ENCODE results near the gene RPL7A.
"Not testable (repeated sequence)": the region's sequence is repeated elsewhere in the genome, so short reads cannot be mapped to it uniquely, and the experiment has no call there.

The RPL7A gene

GRCh38 chr9:133347985-133348717 lies at the start of gene RPL7A, which contains the start of gene MED22:
Gene RPL7A (plus strand): TSS chr9:133348218. CDS start chr9:133348244, 26 bp downstream.
Gene MED22 (minus strand): TSS chr9:133348131. CDS start chr9:133346662, 1,469 bp downstream.
- Histone ChIP-seq H3K9me3 (no peaks in the 10 kb centered on the region), H3K27me3 (ENCODE audit: low read depth) (no peaks in the 10 kb centered on the region), H3K36me3 (replicated peaks) (peaks cover 79% of the 10 kb centered on the region), H3K4me1 (peaks cover 12% of the 10 kb centered on the region), H3K4me3 (peak within 1 kb of the TSS; percentile 98)
- DNase-seq (ENCODE audit: low spot score in 2 of 2), result peak; percentile 92 to 96
- in situ Hi-C loops (cut with MboI; ENCODE audit: low sequenced_read_pairs), result loop anchor here (10.0 kb wide), 1 partner anchor 137 kb away; no protein-coding TSS in a partner anchor

- H3K27me3 ChIP-seq (ENCODE audit: low read depth); H3K4me1 ChIP-seq; H3K36me3 ChIP-seq (replicated peaks); in situ Hi-C loops (cut with MboI; ENCODE audit: low sequenced_read_pairs); DNase-seq (ENCODE audit: low spot score in 2 of 2); H3K9me3 ChIP-seq; H3K4me3 ChIP-seq: not testable (repeated sequence)
These were observed 48.0 kb upstream of the RPL7A start for GRCh38 chr9:133299996-133300395.

GRCh38 chr9:133301253-133302230 lies 46.5 kb upstream of the RPL7A start:
- Histone ChIP-seq H3K4me1 (no peaks in the 10 kb centered on the region), H3K36me3 (replicated peaks) (no peaks in the 10 kb centered on the region), H3K9me3 (no peaks in the 10 kb centered on the region), H3K27me3 (ENCODE audit: low read depth) (peaks cover 6% of the 10 kb centered on the region; the same call in 1 of the 2 replicates), H3K4me3 (no peak overlapping the region)
- in situ Hi-C loops (cut with MboI; ENCODE audit: low sequenced_read_pairs), result no loop called here
- DNase-seq (ENCODE audit: low spot score in 2 of 2), result no peak

GRCh38 chr9:133303266-133304157 lies 44.5 kb upstream of the RPL7A start:
- Histone ChIP-seq H3K27me3 (ENCODE audit: low read depth) (peaks cover 3% of the 10 kb centered on the region; the same call in 1 of the 2 replicates), H3K36me3 (replicated peaks) (no peaks in the 10 kb centered on the region)
- in situ Hi-C loops (cut with MboI; ENCODE audit: low sequenced_read_pairs), result no loop called here

DNA sequence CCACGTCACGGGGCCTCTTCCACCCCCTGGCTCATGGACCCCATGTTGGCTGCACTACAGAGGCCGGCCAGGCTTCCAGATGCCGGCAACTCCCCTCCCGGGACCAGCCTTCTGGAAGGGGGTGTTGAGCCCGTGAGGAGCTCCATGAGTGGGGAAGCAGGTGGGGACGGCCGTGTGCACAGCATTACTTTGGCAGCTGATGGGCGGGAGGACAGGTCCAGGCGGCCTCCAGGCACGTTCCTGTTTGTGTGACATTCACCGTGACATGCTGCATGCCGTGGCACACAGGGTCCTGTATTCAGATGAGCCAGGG lies 43.9 kb upstream of the RPL7A start:
- no peak for DNase-seq (ENCODE audit: low spot score in 2 of 2)
- in situ Hi-C loops (cut with MboI; ENCODE audit: low sequenced_read_pairs), result no loop called here
- Histone ChIP-seq H3K36me3 (replicated peaks) (no peaks in the 10 kb centered on the region), H3K9me3 (no peaks in the 10 kb centered on the region), H3K4me1 (no peaks in the 10 kb centered on the region), H3K27me3 (ENCODE audit: low read depth) (peaks cover 3% of the 10 kb centered on the region; the same call in 1 of the 2 replicates), H3K4me3 (no peak overlapping the region)

More at GRCh38 chr9:133303266-133304157, 44.5 kb upstream of the RPL7A start:
- DNase-seq (ENCODE audit: low spot score in 2 of 2), result no peak
- Histone ChIP-seq H3K4me3 (no peak overlapping the region), H3K9me3 (no peaks in the 10 kb centered on the region), H3K4me1 (no peaks in the 10 kb centered on the region)

GRCh38 chr9:133304477-133305377 lies 43.3 kb upstream of the RPL7A start:
- Histone ChIP-seq H3K36me3 (replicated peaks) (no peaks in the 10 kb centered on the region), H3K4me1 (no peaks in the 10 kb centered on the region), H3K27me3 (ENCODE audit: low read depth) (peaks cover 3% of the 10 kb centered on the region; the same call in 1 of the 2 replicates), H3K9me3 (peaks cover 5% of the 10 kb centered on the region), H3K4me3 (no peak overlapping the region)
- in situ Hi-C loops (cut with MboI; ENCODE audit: low sequenced_read_pairs), result no loop called here
- no peak for DNase-seq (ENCODE audit: low spot score in 2 of 2)

- in situ Hi-C loops (cut with MboI; ENCODE audit: low sequenced_read_pairs), result no loop called here
- Histone ChIP-seq H3K9me3 (peaks cover 8% of the 10 kb centered on the region), H3K36me3 (replicated peaks) (no peaks in the 10 kb centered on the region), H3K4me3 (no peak overlapping the region), H3K27me3 (ENCODE audit: low read depth) (peaks cover 3% of the 10 kb centered on the region; the same call in 1 of the 2 replicates), H3K4me1 (no peaks in the 10 kb centered on the region)
- DNase-seq (ENCODE audit: low spot score in 2 of 2), result no peak
These were observed 42.3 kb upstream of the RPL7A start for GRCh38 chr9:133305731-133306130.

DNA sequence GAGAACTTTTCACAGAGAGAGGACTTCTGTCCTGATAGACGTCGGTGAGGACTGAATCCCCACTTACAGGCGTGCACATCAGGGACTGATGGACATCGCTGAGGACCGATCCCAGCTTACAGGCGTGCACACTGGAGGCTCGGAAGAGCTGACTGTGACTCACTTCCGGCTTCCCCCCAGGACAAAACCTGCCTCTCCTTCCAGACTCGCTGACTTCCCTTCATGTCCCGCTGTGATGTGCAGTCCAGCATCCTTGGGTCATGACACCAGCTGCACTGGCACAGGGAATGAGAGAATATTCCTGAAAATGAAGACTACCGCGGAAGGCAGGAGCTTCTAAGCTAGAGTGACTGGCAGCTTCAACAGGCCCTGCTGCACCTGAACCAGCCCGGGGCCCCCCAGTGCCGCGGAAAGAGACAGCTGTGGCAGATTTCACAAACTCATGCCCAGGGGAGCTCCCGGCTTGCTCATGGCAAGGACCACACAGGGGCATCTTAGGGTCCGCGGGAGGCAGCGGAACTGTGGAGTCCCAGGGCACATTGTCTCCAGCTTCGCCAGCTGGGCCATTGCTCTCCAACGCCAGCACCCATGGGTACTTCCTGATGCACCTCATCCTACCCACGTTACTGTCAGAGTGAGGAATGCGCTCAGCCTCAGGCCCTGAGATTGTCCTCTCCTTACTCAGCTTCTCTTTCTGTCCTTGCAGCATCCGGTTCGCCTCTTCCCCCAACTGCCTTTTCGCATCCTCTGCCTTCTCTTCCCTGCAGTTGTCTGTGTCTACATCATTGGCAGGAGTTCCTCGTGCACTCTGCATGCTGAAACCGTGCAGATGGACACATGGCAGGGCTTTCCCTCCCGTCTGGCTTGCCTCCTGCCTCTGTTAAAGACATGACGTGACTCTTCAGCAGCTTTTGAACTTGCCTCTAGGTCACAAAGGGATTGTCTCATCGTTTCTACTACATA lies 41.5 kb upstream of the RPL7A start:
- Histone ChIP-seq H3K4me1 (no peaks in the 10 kb centered on the region), H3K4me3 (no peak overlapping the region), H3K9me3 (peaks cover 8% of the 10 kb centered on the region), H3K36me3 (replicated peaks) (no peaks in the 10 kb centered on the region), H3K27me3 (ENCODE audit: low read depth) (peaks cover 3% of the 10 kb centered on the region; the same call in 1 of the 2 replicates)
- in situ Hi-C loops (cut with MboI; ENCODE audit: low sequenced_read_pairs), result no loop called here
- no peak for DNase-seq (ENCODE audit: low spot score in 2 of 2)

GRCh38 chr9:133307301-133307700 lies 40.7 kb upstream of the RPL7A start:
- H3K4me1 ChIP-seq, result no peaks in the 10 kb centered on the region
- H3K9me3 ChIP-seq, result peaks cover 8% of the 10 kb centered on the region
- DNase-seq (ENCODE audit: low spot score in 2 of 2), result no peak
- H3K27me3 ChIP-seq (ENCODE audit: low read depth), result peaks cover 3% of the 10 kb centered on the region; the same call in 1 of the 2 replicates
- no peak overlapping the region for H3K4me3 ChIP-seq
- in situ Hi-C loops (cut with MboI; ENCODE audit: low sequenced_read_pairs), result no loop called here
- H3K36me3 ChIP-seq (replicated peaks), result no peaks in the 10 kb centered on the region

GRCh38 chr9:133309608-133310007 lies 38.4 kb upstream of the RPL7A start:
- DNase-seq (ENCODE audit: low spot score in 2 of 2), result no peak
- H3K4me3 ChIP-seq, result no peak overlapping the region
- H3K4me1 ChIP-seq, result no peaks in the 10 kb centered on the region
- in situ Hi-C loops (cut with MboI; ENCODE audit: low sequenced_read_pairs), result no loop called here
- H3K36me3 ChIP-seq (replicated peaks), result no peaks in the 10 kb centered on the region
- peaks cover 8% of the 10 kb centered on the region for H3K9me3 ChIP-seq
- H3K27me3 ChIP-seq (ENCODE audit: low read depth), result peaks cover 3% of the 10 kb centered on the region; the same call in 1 of the 2 replicates

DNA sequence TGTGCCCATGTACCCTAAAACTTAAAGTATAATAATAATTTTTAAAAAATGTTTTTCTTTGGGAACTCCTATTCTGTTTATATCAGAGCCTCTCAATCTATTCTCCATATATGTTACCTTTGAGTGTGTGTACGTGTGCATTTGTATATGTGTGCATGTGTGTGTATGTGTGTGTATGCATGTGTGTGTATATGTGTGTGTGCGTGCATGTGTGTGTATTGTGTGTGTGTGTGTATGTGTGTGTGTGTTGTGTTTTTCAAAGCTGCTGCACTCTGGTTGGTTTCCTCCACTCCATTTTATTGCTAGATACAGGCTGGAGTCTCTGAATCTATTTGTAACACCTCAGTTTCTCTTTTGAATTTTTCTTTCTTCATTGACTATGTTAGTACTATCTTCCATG lies 32.0 kb upstream of the RPL7A start:
- H3K4me3 ChIP-seq, result no peak overlapping the region
- no peak for DNase-seq (ENCODE audit: low spot score in 2 of 2)
- in situ Hi-C loops (cut with MboI; ENCODE audit: low sequenced_read_pairs), result no loop called here
- H3K36me3 ChIP-seq (replicated peaks), result no peaks in the 10 kb centered on the region
- no peaks in the 10 kb centered on the region for H3K4me1 ChIP-seq
- no peaks in the 10 kb centered on the region for H3K9me3 ChIP-seq
- H3K27me3 ChIP-seq (ENCODE audit: low read depth), result no peaks in the 10 kb centered on the region

All from HAP-1 (cell line).